Fibroblast of mammary gland (primary cell): ENCODE data around the gene FBXL7.
A peak's percentile ranks its signal among the peaks of the same experiment; 100 is the strongest.

Source experiments
- DNase-seq: peaks from one replicate; pipeline ENCODE4 v3.0.0-alpha.2; 2010; ENCODE audit warnings: low read depth
- H3K4me3 ChIP-seq: 2 replicates; pipeline ENCODE4 v1.5.1; 2011; ENCODE audit warnings: low read depth, mild to moderate bottlenecking, low read length, moderate library complexity; ENCODE audit not compliant: control insufficient read depth
- CTCF ChIP-seq: conservative IDR thresholded peaks from 2 replicates; pipeline ENCODE4 v1.5.1; 2011; ENCODE audit warnings: low read depth, low read length, inconsistent platforms; ENCODE audit not compliant: control insufficient read depth, insufficient read depth

Gene FBXL7

DNA sequence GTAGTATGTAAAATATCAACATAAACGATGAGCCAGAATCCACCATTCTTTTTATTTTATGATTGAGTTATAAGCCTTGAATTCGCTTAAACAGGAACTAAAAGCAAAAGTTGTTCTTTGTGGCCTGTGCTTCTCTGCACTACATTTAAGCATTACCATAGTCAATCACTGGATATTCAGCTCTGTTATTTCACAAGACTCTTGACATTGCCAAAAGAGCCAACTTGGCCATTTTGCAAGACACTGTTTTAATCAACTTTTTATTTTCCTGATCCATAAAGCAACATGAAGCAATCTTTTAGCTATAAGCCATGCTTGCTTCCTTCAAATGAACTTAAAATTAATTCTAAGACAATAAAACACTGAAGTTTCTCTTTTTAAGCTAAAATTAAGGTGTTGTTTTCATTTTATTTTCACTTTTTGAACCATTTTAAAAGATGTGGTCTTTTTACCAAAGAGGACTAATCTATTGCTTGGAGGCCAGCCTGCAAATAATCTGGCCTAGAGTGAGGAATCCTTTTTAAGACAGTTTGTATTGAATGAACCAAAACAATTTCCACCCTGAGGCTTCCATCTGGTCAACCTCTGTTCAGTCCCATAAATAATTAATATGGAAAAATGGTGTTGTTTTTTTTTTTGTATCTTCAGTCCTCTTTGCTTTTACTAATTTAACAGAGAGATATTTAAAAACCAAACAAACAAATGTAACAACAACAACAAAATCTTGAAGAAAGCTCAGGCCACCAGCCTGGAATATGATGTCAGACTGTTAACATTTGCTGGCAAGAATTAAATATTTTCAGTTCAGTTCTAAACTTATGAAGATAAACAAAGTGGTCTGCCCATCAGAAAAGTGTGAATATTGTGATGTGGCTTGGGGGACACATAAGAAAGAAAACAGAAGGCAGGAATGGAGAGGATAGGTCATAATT lies 405.2 kb downstream of the FBXL7 start:
- H3K4me3 ChIP-seq = no peak overlapping the region
- no peak for TF ChIP-seq CTCF
- DNase-seq = peak; percentile 45

GRCh38 chr5:15914638-15915037 lies 414.7 kb downstream of the FBXL7 start:
- no peak for TF ChIP-seq CTCF
- peak overlapping the region; percentile 5 for H3K4me3 ChIP-seq

GRCh38 chr5:15926586-15926985 lies 426.6 kb downstream of the FBXL7 start:
- DNase-seq = no peak
- no peak overlapping the region for H3K4me3 ChIP-seq
- no peak for TF ChIP-seq CTCF

More at GRCh38 chr5:15914638-15915037, 414.7 kb downstream of the FBXL7 start:
- DNase-seq = peak; percentile 63

GRCh38 chr5:15927710-15928380 lies 427.9 kb downstream of the FBXL7 start:
- no peak for DNase-seq
- TF ChIP-seq CTCF = no peak
- no peak overlapping the region for H3K4me3 ChIP-seq

DNA sequence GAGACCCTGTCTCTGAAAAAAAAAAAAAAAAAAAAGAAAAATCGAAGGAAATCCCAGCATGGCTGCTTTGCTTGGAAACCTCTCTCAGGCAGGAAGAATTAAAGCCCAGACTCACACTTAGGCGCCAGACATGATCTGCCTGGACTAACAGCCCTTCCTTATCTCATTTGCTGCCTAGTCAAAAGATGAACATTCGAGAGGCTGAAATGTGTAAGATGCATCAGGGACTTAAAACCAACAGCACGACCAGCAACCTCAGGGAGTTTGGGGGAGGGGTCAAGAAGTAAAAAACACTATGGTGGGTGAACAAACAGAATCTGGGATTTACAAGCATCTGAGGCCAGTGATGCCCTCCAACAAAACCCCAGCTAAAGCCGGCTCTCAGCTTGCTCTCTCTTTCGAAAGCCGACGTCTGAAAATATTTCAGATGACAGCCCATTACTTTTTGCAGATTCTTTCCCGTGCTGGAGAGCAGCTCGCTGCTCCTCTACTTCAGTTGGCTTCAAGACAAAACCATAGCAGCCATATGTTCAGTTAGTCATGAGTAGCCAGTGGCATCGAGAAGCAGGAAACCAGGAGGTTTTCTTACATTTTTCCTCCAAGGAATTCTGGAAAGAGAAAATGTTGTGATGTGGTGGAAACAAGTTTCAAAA lies 429.8 kb downstream of the FBXL7 start:
- DNase-seq = peak; percentile 62
- no peak overlapping the region for H3K4me3 ChIP-seq
- no peak for TF ChIP-seq CTCF

GRCh38 chr5:15932066-15932465 lies 432.1 kb downstream of the FBXL7 start:
- DNase-seq = no peak

More at GRCh38 chr5:15932066-15932465, 432.1 kb downstream of the FBXL7 start:
- no peak for TF ChIP-seq CTCF
- H3K4me3 ChIP-seq = no peak overlapping the region
